CD14-positive monocyte (primary cell): ENCODE measurements around the gene SLC24A4. TPM values are rescaled to one million over a fixed set of nuclear protein-coding genes. Genes with fewer than 3 reads are reported as not detected.

ENCODE experiments used
- DNase-seq, 3 donors: peaks; one replicate each; pipeline ENCODE4 v3.0.0-alpha.2; 2011 to 2022
- H2AFZ ChIP-seq: 2 replicates; pipeline ENCODE4 v1.6.0; 2012; ENCODE audit warnings: mild to moderate bottlenecking, low read depth, low read length, inconsistent platforms; ENCODE audit not compliant: insufficient read depth, poor library complexity, severe bottlenecking
- H3K27ac ChIP-seq, 2 donors: 1 replicate in 1 of 2; 2 replicates in 1 of 2; pipeline ENCODE4 v1.5.1; 2012 to 2013; ENCODE audit warnings: low read length in 2 of 2, control low read depth in 1 of 2, inconsistent platforms in 1 of 2, low read depth in 1 of 2, mild to moderate bottlenecking in 1 of 2
- H3K27me3 ChIP-seq, 2 donors: one replicate each; pipeline versions ENCODE4 v1.6.0 to v1.6.1; 2011 to 2013; ENCODE audit warnings: low read length in 2 of 2; ENCODE audit not compliant: control insufficient read depth in 2 of 2, insufficient read depth in 2 of 2
- H3K36me3 ChIP-seq, 2 donors: replicated peaks in 1 of 2; 1 replicate in 1 of 2; 2 replicates in 1 of 2; pipeline versions ENCODE4 v1.5.1 to v1.6.1; 2012 to 2013; ENCODE audit warnings: low read length in 2 of 2, control low read depth in 1 of 2, inconsistent platforms in 1 of 2, mild to moderate bottlenecking in 1 of 2; ENCODE audit not compliant: insufficient read depth in 2 of 2, control insufficient read depth in 1 of 2
- H3K4me1 ChIP-seq, 2 donors: 1 replicate in 1 of 2; 2 replicates in 1 of 2; pipeline versions ENCODE4 v1.5.1 to v1.6.1; 2012 to 2013; ENCODE audit warnings: low read length in 2 of 2, control low read depth in 1 of 2, inconsistent platforms in 1 of 2, mild to moderate bottlenecking in 1 of 2, moderate library complexity in 1 of 2; ENCODE audit not compliant: insufficient read depth in 2 of 2, control insufficient read depth in 1 of 2
- H3K4me2 ChIP-seq: replicated peaks from 2 replicates; pipeline ENCODE3; 2012; ENCODE audit warnings: low read length, moderate library complexity, mild to moderate bottlenecking; ENCODE audit not compliant: poor library complexity, severe bottlenecking; ENCODE audit errors: extremely low read depth
- H3K4me3 ChIP-seq, 3 experiments: fragments of 200-600 bp in 1 of 3; sonication (generic) in 1 of 3; replicated peaks in 1 of 3; 1 replicate in 2 of 3; 2 replicates in 1 of 3; pipeline ENCODE4 v1.5.1; 2011 to 2013; ENCODE audit warnings: low read length in 3 of 3, mild to moderate bottlenecking in 3 of 3, control low read depth in 2 of 3, low read depth in 2 of 3, inconsistent platforms in 1 of 3, moderate library complexity in 1 of 3
- H3K79me2 ChIP-seq: 2 replicates; pipeline ENCODE4 v1.6.0; 2012; ENCODE audit warnings: mild to moderate bottlenecking, control low read depth, inconsistent platforms, low read length, moderate library complexity; ENCODE audit not compliant: insufficient read depth
- H3K9ac ChIP-seq: 2 replicates; pipeline ENCODE4 v1.6.0; 2017; ENCODE audit warnings: low read length, mild to moderate bottlenecking; ENCODE audit not compliant: insufficient read depth, poor library complexity, severe bottlenecking
- H3K9me3 ChIP-seq, 2 donors: replicated peaks in 1 of 2; 1 replicate in 1 of 2; 2 replicates in 1 of 2; pipeline versions ENCODE4 v1.5.1 to v1.6.1; 2012 to 2013; ENCODE audit warnings: low read length in 2 of 2, control low read depth in 1 of 2; ENCODE audit not compliant: control insufficient read depth in 1 of 2, insufficient read depth in 1 of 2
- H4K20me1 ChIP-seq: 2 replicates; pipeline ENCODE4 v1.6.0; 2012; ENCODE audit warnings: mild to moderate bottlenecking, low read length, control low read depth, moderate library complexity; ENCODE audit not compliant: insufficient read depth
- H3K27ac Mint-ChIP-seq, 7 donors: one replicate each; pipeline ENCODE4 v1.8.0; 2020; ENCODE audit warnings: mild to moderate bottlenecking in 7 of 7, mixed read lengths in 7 of 7, moderate library complexity in 6 of 7, inconsistent platforms in 2 of 7
- H3K27me3 Mint-ChIP-seq, 3 donors: one replicate each; pipeline ENCODE4 v1.8.0; 2021 to 2022; ENCODE audit warnings: low read depth in 3 of 3, mild to moderate bottlenecking in 3 of 3, mixed read lengths in 3 of 3, moderate library complexity in 3 of 3, inconsistent platforms in 1 of 3
- H3K36me3 Mint-ChIP-seq, 2 donors: one replicate each; pipeline ENCODE4 v1.8.0; 2020; ENCODE audit warnings: mixed read lengths in 2 of 2, inconsistent platforms in 1 of 2, mild to moderate bottlenecking in 1 of 2
- H3K4me1 Mint-ChIP-seq: one replicate; pipeline ENCODE4 v1.8.0; 2020; ENCODE audit warnings: mild to moderate bottlenecking, mixed read lengths
- H3K4me3 Mint-ChIP-seq, 2 donors: one replicate each; pipeline ENCODE4 v1.8.0; 2020; ENCODE audit warnings: mild to moderate bottlenecking in 2 of 2, mixed read lengths in 2 of 2, moderate library complexity in 1 of 2
- H3K9me3 Mint-ChIP-seq, 7 donors: one replicate each; pipeline ENCODE4 v1.8.0; 2020 to 2022; ENCODE audit warnings: mixed read lengths in 7 of 7, mild to moderate bottlenecking in 6 of 7, moderate library complexity in 6 of 7, inconsistent platforms in 2 of 7
- CTCF ChIP-seq: fragments of 200-600 bp; IDR thresholded peaks from one replicate; pipeline ENCODE4 v1.8.0; 2022; ENCODE audit warnings: antibody characterized with exemption, mild to moderate bottlenecking
- WGBS: methylation state at CpG from one replicate; pipeline ENCODE4 v1.1.5; 2013; ENCODE audit warnings: missing lambda C conversion rate; ENCODE audit not compliant: insufficient coverage; 5-methylcytosine and 5-hydroxymethylcytosine counted together
- intact Hi-C, 2 donors: fragments of 100-400 bp; cut with micrococcal nuclease; formaldehyde crosslinking; loops; one replicate each; pipeline versions ENCODE4 v1.15.0 to v1.15.1; 2023
- polyA plus RNA-seq, 3 donors: library from polyadenylated mRNA; depleted of rRNA in 1 of 3; unstranded in 2 of 3; stranded (reverse) in 1 of 3; fragments of 300-500 nt in 2 of 3; fragments of >200 nt in 1 of 3; fragmentation: Illumina TruSeq in 2 of 3; gene quantifications; 1 replicate in 2 of 3; 2 replicates in 1 of 3; pipeline ENCODE4 v1.2.3, GENCODE V29; 2012 to 2021

Gene SLC24A4
- polyA plus RNA-seq, 3 donors: 20.0 to 41.9 (median 26.5) TPM

GRCh38 chr14:92297818-92298595 is 25.0 kb upstream of the SLC24A4 start:
- Histone ChIP-seq H3K27me3 (peaks cover 2 to 16% of the 10 kb centered on the region in 2 donors), H3K27ac (no peak overlapping the region), H3K9me3 (no peaks in the 10 kb centered on the region), H4K20me1 (no peaks in the 10 kb centered on the region), H3K79me2 (no peaks in the 10 kb centered on the region), H3K9ac (no peak overlapping the region), H3K36me3 (no peaks in the 10 kb centered on the region), H3K4me1 (no peaks in the 10 kb centered on the region), H2AFZ (no peak overlapping the region), H3K4me2 (no peak overlapping the region), H3K4me3 (no peak overlapping the region)
- intact Hi-C loops: no loop called here
- no peak for DNase-seq
- Mint-ChIP-seq H3K27me3 (peaks cover 44 to 58% (median 47%) of the 10 kb centered on the region in 3 donors), H3K4me1 (peaks cover 8% of the 10 kb centered on the region), H3K36me3 (no peaks in the 10 kb centered on the region), H3K9me3 (peaks cover 0 to 2% (median 0%) of the 10 kb centered on the region in 7 donors), H3K4me3 (peak overlapping the region in 1 of 2 donors; percentile 12), H3K27ac (no peak overlapping the region)
- TF ChIP-seq CTCF: no peak
- WGBS: 89% methylated on average over 1 of the region's 6 CpGs

GRCh38 chr14:92302481-92302880 is 20.5 kb upstream of the SLC24A4 start:
- Histone ChIP-seq H3K79me2 (no peaks in the 10 kb centered on the region), H3K36me3 (no peaks in the 10 kb centered on the region), H3K4me2 (no peak overlapping the region), H2AFZ (no peak overlapping the region), H3K4me1 (no peaks in the 10 kb centered on the region), H4K20me1 (no peaks in the 10 kb centered on the region), H3K9me3 (peaks cover 0 to 3% of the 10 kb centered on the region in 2 donors), H3K4me3 (no peak overlapping the region), H3K9ac (no peak overlapping the region), H3K27ac (no peak overlapping the region), H3K27me3 (peaks cover 0 to 16% of the 10 kb centered on the region in 2 donors)
- intact Hi-C loops: no loop called here
- no peak for TF ChIP-seq CTCF
- 88% methylated on average over 5 of the region's 5 CpGs for WGBS
- H3K27ac Mint-ChIP-seq: no peak overlapping the region
- peak overlapping the region in 1 of 2 donors; percentile 8 for H3K4me3 Mint-ChIP-seq
- no peak for DNase-seq
- peaks cover 8% of the 10 kb centered on the region for H3K4me1 Mint-ChIP-seq
- peaks cover 2 to 7% (median 3%) of the 10 kb centered on the region in 7 donors for H3K9me3 Mint-ChIP-seq
- H3K36me3 Mint-ChIP-seq: no peaks in the 10 kb centered on the region
- peaks cover 24 to 50% (median 33%) of the 10 kb centered on the region in 3 donors for H3K27me3 Mint-ChIP-seq
